Measurements from ENCODE around the gene RET.

The RET gene

DNA sequence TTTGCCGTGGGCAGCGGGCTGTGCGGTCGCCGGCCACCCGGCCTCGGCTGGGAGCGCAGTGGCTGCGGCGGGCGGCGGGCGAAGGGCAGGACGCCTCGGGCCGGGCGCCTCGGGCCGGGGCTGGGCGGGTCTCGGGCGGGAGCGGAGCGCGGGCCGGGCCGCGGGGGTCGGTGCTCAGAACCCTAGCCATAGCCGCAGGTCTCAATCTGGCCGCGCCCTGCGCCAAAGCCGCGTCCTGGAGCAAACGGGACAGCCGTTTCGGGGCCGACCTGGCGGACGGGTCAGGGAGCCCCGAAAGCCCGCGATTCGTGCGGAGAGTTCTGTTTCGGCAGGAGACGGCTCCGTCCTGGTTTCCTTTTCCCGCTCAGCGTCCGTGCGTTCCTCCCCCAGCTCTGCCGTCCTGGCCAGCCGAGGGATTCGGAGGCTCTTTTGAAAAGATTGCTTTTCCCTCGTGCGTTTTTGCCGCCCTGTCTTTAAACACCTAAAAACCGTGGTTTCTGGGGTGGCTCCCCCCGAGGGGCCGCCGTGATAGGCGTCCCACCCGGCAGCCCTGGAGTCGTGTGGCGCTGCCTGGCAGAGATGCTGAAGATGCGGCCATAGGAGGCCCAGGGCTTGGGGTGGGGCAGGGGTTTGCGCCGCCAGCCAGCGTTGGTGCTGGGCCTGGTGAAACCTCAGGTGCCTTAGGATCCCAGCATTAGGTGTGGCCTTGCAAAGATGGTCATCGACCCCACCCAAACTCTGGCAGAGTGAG, 727 bp downstream of the RET start:
- H3K4me3 ChIP-seq (replicated peaks in 1 of 2; ENCODE audit: low read depth in 2 of 2, low read length in 2 of 2), result peak overlapping the region; percentile 19 to 33
- DNase-seq (ENCODE audit: low read depth in 2 of 2), result peak in 1 of 2 donors; percentile 21
- TF ChIP-seq, protein P1, sequence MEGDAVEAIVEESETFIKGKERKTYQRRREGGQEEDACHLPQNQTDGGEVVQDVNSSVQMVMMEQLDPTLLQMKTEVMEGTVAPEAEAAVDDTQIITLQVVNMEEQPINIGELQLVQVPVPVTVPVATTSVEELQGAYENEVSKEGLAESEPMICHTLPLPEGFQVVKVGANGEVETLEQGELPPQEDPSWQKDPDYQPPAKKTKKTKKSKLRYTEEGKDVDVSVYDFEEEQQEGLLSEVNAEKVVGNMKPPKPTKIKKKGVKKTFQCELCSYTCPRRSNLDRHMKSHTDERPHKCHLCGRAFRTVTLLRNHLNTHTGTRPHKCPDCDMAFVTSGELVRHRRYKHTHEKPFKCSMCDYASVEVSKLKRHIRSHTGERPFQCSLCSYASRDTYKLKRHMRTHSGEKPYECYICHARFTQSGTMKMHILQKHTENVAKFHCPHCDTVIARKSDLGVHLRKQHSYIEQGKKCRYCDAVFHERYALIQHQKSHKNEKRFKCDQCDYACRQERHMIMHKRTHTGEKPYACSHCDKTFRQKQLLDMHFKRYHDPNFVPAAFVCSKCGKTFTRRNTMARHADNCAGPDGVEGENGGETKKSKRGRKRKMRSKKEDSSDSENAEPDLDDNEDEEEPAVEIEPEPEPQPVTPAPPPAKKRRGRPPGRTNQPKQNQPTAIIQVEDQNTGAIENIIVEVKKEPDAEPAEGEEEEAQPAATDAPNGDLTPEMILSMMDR (IDR thresholded peaks at IDR 0.05; ENCODE audit: low read depth, low read length), result no peak

DNA sequence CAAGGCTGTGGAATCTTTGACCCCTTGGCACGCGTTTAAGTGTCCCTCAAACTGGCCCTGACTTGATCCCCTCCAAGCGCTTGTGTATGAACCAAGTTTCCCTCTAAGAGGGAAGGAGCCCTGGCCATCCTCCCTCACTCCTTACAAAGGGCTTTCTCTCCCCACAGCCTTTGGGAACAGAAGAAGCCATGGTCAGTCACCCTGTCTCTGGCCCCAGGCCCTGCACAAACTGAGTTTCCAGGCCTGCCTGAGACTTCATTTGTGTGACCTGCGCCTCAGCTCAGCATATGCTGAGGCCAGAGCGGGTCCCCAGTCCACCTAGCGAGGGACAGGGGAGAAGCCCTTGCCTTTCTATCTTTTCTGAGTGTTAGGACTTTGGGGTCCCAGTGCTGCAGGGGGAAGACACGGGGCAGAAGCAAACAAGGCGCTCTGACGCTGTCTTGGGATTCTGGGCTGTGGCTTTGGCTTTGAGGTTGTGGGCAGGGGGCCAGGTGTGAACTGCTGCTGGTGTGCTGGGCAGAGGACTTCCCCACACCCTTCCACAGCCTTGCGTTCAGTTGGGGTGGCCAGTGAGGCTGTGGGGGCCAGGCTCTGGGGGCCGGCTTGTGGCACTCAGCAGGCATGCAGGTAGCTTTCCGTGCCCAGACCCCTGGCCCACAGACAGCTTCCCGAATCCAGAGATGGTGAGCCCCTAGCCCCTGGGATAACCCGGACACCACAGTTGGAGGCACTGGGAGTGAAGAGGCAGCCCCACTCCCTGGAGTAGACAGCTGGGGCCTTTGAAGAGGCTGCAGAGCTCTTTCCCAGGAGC, 1.5 kb downstream of the RET start:
- DNase-seq (ENCODE audit: low read depth in 2 of 2), result no peak
- H3K4me3 ChIP-seq (replicated peaks in 1 of 2; ENCODE audit: low read depth in 2 of 2, low read length in 2 of 2), result no peak overlapping the region
- TF ChIP-seq, protein P1 (IDR thresholded peaks at IDR 0.05; ENCODE audit: low read depth, low read length), result no peak

DNA sequence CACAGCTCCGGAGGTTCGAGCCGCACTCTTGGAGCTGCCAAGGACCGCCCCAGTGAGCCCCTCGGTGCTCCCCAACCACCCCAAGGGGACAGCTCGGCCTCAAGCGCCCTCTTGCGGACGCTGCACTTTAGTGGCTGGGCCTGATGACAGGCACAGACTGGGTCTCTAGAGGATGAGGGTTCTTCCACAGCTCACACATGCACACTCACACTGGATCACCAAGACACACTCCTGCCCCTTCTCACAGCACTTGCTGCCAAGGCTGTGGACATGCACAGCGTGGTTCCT, 2.1 kb downstream of the RET start:
- H3K4me3 ChIP-seq (replicated peaks in 1 of 2; ENCODE audit: low read depth in 2 of 2, low read length in 2 of 2), result no peak overlapping the region
- TF ChIP-seq, protein P1 (IDR thresholded peaks at IDR 0.05; ENCODE audit: low read depth, low read length), result peak; percentile 63
- peak; percentile 15 to 33 for DNase-seq (ENCODE audit: low read depth in 2 of 2)

DNA sequence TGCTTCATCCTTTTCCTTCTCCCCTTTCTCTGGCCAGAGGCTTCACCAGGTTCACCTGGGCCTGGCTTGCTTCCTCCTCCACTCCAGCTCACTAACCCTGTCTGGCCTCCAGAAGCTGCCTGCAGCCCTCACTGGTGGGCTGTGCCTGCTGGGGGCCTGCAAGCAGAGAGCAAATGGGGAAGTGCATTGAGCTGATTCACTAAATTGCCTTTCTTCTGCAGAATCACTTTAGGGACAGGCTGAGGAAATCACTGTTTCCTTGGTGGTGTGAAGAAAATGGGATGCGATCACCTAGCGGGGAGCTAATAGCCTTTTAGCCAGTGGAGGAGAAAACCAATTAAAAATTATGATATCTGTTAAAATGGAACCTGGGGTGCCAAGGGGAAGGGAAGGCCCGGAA, 3.0 kb downstream of the RET start:
- DNase-seq (ENCODE audit: low read depth in 2 of 2), result no peak

DNA sequence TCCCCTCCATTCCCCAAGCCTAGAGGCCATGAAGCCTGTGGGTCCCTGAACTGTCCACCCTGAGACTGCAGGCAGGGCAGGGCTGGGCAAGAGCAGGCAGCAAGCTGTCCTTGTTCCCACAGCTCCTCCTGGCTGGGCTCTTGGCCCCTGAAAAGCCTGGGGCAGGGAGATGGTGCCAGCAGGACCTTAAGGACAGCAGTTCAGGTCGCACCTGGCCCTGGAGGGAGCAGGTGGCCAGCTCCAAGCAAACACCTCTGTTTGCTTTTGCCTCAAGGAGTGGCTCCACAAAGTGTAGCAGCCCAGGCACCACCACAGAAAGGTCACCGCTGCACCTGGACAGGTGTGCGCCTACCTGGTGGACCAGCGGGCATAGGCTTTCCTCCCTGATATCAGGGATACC, 5.2 kb downstream of the RET start:
- TF ChIP-seq, protein P1 (IDR thresholded peaks at IDR 0.05; ENCODE audit: low read depth, low read length), result no peak
- no peak for DNase-seq (ENCODE audit: low read depth in 2 of 2)
- no peak overlapping the region for H3K4me3 ChIP-seq (replicated peaks in 1 of 2; ENCODE audit: low read depth in 2 of 2, low read length in 2 of 2)

More for the DNA sequence above, 3.0 kb downstream of the RET start:
- TF ChIP-seq, protein P1 (IDR thresholded peaks at IDR 0.05; ENCODE audit: low read depth, low read length), result no peak
- no peak overlapping the region for H3K4me3 ChIP-seq (replicated peaks in 1 of 2; ENCODE audit: low read depth in 2 of 2, low read length in 2 of 2)

DNA sequence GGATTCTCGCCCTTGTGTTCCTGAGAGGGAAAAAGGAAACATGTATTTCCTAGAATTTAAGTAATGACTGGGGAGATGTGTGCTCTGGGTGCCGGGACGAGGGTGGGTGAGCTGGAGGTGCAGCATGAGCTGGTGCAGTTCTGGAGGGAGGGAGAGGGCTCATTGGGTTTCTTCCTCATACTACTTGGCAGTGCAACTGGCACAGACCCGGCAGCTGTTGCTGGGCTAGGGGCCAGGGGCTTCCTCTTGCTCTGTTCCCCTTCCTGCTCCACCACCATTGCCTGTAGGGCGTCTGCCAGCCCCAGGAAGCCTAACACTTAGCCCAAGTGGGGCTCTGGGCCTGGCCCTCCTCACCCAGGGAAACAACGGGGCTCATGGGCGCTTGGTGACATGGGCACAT, 5.9 kb downstream of the RET start:
- no peak overlapping the region for H3K4me3 ChIP-seq (replicated peaks in 1 of 2; ENCODE audit: low read depth in 2 of 2, low read length in 2 of 2)
- TF ChIP-seq, protein P1 (IDR thresholded peaks at IDR 0.05; ENCODE audit: low read depth, low read length), result no peak
- no peak for DNase-seq (ENCODE audit: low read depth in 2 of 2)
